Subcutaneous adipose tissue (tissue), 4 donors: ENCODE measurements around the gene VSTM2B. TPM values are rescaled to one million over a fixed set of nuclear protein-coding genes. Genes with fewer than 3 reads are reported as not detected.

Experiments
- CTCF ChIP-seq: fragments of 450-650 bp; IDR thresholded peaks from one replicate; pipeline ENCODE4 v1.5.1; 2016; ENCODE audit warnings: low read depth, mild to moderate bottlenecking, control low read depth, antibody characterized with exemption, moderate library complexity
- total RNA-seq, 4 donors: library from RNA; depleted of rRNA; stranded (reverse); fragments of >200 nt; gene quantifications; one replicate each; pipeline ENCODE4 v1.1.0, GENCODE V29; 2016

The VSTM2B gene
- total RNA-seq, 4 donors from 2014 or later, result not detected

DNA sequence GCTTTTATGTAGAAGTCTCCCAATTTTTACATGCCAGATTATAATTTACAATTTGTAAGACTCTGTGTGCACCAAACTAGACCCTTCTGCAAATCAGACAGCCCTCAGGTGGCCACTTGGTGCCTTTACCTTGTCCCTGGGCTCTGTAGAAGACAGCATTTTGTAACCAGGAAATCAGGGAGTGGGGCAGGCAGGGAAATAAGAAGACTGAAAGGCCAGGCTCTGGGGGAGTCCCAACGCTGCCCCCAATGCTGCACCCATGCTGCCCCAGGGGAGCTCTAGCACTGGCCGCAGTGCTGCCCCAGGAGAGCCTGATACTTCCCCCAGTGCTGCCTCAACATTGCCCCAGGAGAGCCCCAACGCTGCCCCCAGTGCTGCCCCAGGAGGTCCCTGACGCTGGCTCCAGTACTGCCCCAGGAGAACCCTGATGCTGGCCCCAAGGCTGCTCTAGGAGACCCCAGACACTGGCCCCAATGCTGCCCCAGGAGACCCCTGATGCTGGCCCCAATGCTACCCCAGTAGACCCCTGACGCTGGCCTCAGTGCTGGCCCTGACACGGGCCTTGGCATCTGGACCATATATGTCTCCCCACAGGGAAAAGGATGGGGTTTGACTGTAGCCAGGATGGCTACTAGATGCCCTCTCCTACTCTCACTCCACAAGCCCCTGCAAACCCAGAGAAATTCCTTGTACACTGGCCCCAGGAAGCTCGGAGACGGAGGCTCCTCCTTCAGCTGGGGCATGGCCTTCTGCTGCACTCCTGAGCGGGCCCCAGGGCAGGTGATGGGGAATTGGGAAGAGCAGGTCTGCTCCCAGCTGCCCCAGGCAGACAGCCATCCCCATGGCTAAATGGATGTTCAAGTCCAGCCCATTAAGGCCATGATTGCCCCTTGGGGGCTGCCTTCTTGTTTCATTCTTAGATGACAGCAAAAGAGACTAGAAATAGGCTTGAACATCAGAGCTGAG lies 23.6 kb downstream of the VSTM2B start:
- no peak for TF ChIP-seq CTCF

DNA sequence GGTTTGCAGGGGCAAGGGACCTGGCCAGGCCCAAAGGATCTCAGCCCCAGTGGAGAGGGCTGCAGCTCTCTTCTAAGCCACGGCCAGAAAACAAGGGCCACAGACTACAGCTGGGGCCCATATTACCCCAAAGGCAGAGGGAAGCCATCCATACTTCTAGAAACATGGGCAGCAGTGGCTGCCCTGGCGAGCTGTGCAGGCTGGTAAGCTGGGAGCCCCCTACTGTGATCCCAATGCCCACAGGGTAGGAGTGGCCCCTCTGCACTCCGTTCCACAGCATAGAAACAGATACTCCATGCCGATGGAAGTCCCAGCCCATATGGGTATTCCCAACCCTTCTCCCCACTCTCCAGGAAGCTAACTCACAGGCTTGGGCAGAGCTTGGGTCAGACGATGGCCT lies 25.1 kb downstream of the VSTM2B start:
- no peak for TF ChIP-seq CTCF

- TF ChIP-seq CTCF, result no peak
Observed at GRCh38 chr19:29551774-29552173, 26.0 kb downstream of the VSTM2B start.

DNA sequence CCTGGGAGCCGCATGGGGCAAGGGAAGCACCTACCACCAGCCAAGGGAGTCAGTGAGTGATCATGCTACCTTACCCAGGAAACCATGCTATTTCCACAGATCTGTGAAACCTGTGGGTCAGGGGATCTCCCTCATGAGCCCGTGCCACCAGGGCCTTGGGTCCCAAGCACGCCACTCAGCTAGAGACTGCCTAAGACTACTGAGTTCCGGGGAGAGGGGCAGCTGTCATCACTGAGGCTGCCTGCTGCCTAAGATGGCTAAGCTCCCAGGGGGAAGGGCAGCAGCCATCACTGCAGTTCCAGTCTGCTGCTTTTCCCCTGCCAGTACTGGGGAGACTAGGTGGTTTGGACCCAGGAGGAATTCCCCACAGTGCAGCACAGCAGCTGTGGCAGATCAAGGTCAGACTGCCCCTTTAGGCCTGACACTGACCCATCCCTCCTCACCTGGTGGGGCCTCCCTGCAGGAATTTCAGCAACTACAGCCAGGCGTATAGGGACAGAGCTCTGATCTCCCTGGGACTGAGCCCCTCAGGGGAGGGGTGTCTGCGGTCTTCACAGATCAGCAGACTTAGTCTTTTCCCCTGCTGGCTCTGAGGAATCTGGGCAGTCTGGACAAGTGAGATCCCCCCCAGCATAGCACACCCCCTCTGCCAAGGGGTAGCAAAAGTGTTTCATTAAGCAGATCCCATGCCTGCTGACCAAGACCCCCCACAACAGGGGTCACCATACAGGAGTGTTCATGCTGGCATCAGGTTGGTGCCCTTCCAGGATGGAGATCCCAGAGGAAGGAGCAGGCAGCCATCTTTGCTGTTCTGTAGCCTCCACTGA lies 26.9 kb downstream of the VSTM2B start:
- no peak for TF ChIP-seq CTCF

DNA sequence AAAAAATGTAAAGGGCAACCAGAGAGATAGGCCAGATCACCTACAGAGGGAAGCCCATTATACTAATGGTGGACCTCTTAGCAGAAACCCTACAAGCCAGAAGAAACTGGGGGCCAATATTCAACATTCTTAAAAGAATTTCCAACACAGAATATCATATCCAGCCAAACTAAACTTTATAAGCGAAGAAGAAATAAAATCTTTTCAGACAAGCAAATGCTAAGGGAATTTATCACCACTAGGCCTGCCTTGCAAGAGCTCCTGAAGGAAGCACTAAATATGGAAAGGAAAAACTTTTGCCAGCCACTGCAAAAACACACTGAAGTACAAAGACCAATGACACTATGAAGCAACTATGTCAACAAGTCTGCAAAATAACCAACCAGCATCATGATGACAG lies 28.4 kb downstream of the VSTM2B start:
- TF ChIP-seq CTCF, result no peak

DNA sequence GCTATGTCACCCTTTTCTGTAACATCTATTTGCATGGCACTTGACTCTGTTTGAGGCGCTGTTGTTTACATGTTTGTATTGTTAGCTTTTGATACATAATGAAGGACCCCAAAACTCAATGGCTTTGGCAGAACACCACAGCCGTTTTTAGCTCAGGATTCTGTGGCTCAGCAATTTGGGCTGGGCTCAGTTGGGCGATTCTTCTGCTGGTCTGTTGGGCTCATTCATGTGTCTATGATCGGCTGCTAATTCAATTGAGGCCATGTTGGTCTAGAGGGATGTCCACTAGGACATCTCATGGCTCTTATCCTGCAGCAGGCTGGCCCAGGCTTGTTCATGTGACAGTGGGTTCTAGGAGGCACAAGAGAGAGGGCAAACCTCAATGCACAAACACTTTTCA lies 33.9 kb downstream of the VSTM2B start:
- TF ChIP-seq CTCF, result no peak
